Neural progenitor cell (in vitro differentiated cells): Measurements from ENCODE around the gene BOLL.

Experiments
- EZH2 ChIP-seq: fragments of 200-600 bp; sonication (generic); IDR thresholded peaks from 2 replicates; pipeline ENCODE4 v1.6.1; 2017; ENCODE audit warnings: antibody characterized with exemption, mild to moderate bottlenecking, moderate library complexity
- EZH2phosphoT487 ChIP-seq: fragments of 200-600 bp; sonication (generic); IDR thresholded peaks from 2 replicates; pipeline ENCODE4 v1.6.1; 2017; ENCODE audit warnings: antibody characterized with exemption
- TF ChIP-seq, protein P1 (sequence below): fragments of 200-600 bp; sonication (generic); IDR thresholded peaks from 2 replicates; pipeline ENCODE4 v1.5.1; 2017; ENCODE audit warnings: antibody characterized with exemption, mild to moderate bottlenecking

- TF ChIP-seq, protein P1, sequence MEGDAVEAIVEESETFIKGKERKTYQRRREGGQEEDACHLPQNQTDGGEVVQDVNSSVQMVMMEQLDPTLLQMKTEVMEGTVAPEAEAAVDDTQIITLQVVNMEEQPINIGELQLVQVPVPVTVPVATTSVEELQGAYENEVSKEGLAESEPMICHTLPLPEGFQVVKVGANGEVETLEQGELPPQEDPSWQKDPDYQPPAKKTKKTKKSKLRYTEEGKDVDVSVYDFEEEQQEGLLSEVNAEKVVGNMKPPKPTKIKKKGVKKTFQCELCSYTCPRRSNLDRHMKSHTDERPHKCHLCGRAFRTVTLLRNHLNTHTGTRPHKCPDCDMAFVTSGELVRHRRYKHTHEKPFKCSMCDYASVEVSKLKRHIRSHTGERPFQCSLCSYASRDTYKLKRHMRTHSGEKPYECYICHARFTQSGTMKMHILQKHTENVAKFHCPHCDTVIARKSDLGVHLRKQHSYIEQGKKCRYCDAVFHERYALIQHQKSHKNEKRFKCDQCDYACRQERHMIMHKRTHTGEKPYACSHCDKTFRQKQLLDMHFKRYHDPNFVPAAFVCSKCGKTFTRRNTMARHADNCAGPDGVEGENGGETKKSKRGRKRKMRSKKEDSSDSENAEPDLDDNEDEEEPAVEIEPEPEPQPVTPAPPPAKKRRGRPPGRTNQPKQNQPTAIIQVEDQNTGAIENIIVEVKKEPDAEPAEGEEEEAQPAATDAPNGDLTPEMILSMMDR: no peak
- TF ChIP-seq EZH2 (no peak), EZH2phosphoT487 (no peak)
Measured at GRCh38 chr2:197779261-197779660, 5.9 kb downstream of the BOLL start.
